GM18951 (cell line): ENCODE measurements around the gene CAMK2A.

Source experiments
- POLR2A ChIP-seq: IDR thresholded peaks from 4 replicates; pipeline ENCODE4 v1.6.1; 2011; ENCODE audit warnings: mild to moderate bottlenecking; ENCODE audit not compliant: insufficient read length, insufficient read depth; ENCODE audit errors: extremely low read depth
- in situ Hi-C: fragments of 300-500 bp; cut with MboI; formaldehyde crosslinking; loops from one replicate; pipeline ENCODE4 v1.12.0; 2022; ENCODE audit warnings: low sequenced_read_pairs, mixed read lengths, inconsistent platforms; ENCODE audit not compliant: unreplicated experiment

The CAMK2A gene

DNA sequence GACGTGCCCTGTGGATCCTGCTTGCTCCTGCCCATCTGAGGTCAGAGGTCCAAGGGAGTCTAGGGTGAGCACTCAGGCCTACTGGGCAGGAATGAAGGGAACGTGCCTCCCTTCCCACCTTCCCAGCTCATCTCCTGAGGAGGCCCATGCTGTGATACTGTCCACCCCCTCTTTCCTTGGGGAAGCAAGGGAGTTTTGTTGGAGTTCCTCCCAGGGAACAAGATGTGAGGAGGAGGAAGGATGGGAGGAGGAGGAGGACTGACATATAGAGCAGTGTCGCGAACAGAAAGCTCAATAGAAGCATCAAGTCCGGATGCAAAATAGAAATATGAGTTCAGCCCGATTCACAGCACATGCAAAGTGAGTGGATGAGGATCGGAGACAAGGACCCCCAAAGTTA is 58.7 kb downstream of the CAMK2A start:
- in situ Hi-C loops, result no loop called here
- no peak for TF ChIP-seq POLR2A

GRCh38 chr5:150229571-150229970 is 60.0 kb downstream of the CAMK2A start:
- in situ Hi-C loops, result no loop called here
- TF ChIP-seq POLR2A, result no peak

DNA sequence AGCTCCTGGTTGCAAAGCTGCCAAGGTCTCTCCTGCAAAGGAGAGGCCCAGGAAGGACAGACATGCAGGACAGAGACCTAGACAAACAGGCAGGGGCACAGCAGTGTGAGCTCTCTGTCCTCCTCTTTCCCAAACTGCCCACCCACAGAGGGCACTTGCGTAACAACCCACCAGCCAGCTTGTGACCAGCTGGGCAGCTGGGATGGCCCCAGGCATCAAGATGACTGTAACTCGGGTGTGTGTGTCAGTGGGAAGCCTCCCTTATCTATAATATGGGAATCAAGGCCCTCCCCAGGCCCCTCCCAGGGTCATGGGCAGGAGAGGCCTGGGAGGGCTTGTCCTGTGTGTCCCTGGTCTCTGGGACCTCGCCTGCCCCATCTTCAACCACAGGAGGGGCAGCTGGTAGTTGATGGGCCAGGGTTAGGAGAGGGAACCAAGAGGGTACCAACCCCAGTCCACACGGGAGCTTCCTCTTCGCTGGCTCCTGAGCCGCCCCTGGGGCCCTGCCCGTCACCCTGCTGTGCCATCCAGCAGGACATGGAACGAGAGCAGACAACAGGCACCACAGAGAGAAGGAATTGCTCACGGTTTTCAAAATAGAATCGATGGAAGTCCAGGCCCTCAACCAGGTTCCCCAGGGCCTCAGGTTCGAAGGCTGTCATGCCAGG is 61.8 kb downstream of the CAMK2A start:
- in situ Hi-C loops, result no loop called here
- TF ChIP-seq POLR2A, result no peak

DNA sequence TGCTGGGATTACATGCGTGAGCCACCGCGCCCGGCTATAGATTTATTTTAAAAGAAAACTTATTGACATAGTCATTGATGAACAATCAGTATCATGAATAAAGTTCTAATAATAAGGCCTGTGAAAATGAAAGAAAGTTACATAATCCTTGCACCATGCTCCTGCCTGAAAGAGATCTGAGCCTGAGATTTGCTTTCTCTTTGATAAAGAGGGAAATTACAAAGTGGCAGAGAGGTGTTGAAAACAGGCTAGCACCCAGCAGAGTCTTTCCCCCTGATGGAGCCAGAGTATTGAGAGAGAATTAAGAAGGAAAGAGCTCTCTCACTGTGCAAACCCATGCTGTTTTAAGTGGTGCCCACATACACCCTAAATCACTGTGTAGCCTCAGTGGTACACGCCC is 62.5 kb downstream of the CAMK2A start:
- no peak for TF ChIP-seq POLR2A
- in situ Hi-C loops, result no loop called here

DNA sequence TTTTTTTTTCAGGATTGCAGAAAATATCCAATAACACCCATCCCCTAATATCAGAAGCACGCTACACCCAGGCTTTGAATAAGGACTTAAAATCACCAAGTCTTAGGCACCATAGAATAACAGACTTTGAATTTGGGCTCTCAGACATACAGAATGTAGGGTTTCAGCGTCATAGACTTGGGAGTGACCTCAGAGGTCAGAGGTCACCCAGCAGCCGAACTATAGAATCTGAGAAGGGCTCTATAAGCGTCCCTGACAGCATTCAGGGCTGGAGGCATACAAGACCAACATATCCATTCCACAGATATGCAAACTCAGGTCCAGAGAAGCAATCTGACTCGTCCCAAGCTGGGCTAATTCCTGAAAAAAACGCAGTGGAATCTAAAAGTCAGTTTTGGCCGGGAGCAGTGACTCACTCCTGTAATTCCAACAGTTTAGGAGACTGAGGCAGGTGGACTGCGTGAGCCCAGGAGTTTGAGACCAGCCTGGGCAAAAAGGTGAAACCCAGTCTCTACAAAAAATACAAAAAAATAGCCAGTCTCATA is 65.0 kb downstream of the CAMK2A start:
- in situ Hi-C loops, result no loop called here
- TF ChIP-seq POLR2A, result no peak

DNA sequence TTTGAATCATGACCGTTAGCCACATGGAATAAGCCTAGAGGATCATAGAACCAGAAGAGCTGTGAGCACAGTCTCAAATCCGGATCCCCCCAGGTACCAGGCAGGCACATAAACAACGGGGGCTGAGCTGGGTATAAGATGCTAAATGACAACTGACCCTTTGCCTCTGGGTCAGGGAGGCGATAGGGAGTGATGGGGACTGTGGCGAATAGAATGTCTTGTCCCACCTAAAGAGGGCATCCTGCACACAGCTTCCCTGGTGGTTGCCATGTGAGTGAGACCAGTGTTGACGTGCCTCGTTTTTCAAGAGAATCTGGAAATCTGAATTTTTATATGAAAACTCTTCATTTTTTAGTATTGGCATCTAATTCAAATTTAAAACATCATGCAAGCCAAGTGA is 66.1 kb downstream of the CAMK2A start:
- TF ChIP-seq POLR2A, result no peak
- in situ Hi-C loops, result no loop called here

- no peak for TF ChIP-seq POLR2A
- in situ Hi-C loops, result no loop called here
These were observed 66.7 kb downstream of the CAMK2A start for GRCh38 chr5:150222906-150223305.

- TF ChIP-seq POLR2A, result no peak
- in situ Hi-C loops, result no loop called here
These were observed 68.1 kb downstream of the CAMK2A start for GRCh38 chr5:150221471-150221870.

DNA sequence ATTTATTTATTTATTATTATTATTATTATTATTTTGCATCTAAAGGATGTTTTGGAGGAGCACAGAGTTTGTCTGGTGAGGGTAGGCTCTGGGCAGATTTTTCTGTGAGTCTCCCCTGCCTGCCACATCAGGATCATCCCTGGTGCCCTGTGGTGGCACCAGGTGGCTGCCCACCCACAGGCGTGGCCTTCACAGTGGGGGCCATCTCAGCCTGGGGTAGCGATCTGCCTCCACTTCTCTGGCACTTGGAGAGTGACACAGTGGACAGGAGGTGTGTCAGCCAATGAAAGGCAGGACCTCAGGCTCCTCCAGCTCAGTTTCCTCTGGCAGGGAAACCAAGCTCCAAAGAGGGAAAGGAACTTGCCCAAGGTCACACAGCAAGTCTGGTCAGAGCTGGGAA is 69.7 kb downstream of the CAMK2A start:
- TF ChIP-seq POLR2A, result no peak
- in situ Hi-C loops, result no loop called here

- in situ Hi-C loops, result no loop called here
- TF ChIP-seq POLR2A, result no peak
These were observed 70.4 kb downstream of the CAMK2A start for GRCh38 chr5:150219142-150219541.

DNA sequence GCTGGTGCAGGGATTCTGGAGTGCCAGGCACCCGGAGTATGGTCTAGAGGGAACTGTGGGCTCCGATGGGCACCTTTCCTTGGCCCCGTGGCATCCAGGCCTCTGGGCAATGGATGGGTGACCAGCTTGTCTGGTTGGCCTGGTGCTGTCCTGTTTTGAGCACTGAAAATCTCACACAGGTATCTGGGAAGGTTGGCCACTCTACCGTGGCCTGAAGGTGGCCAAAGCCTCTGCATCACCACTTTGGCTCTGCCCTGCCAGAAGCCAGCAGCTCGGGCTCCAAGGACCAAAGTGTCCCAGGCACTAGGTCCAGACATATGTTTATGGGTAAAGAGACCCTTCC is 70.9 kb downstream of the CAMK2A start:
- TF ChIP-seq POLR2A, result no peak
- in situ Hi-C loops, result no loop called here

GRCh38 chr5:150217873-150218692 is 71.5 kb downstream of the CAMK2A start:
- TF ChIP-seq POLR2A, result no peak

GRCh38 chr5:150217038-150217437 is 72.5 kb downstream of the CAMK2A start:
- no peak for TF ChIP-seq POLR2A
- in situ Hi-C loops, result no loop called here

More at GRCh38 chr5:150217873-150218692, 71.5 kb downstream of the CAMK2A start:
- in situ Hi-C loops, result no loop called here
